Retinal pigment epithelial cell (primary cell): ENCODE results near the gene FAM171A1.

ENCODE experiments used
- DNase-seq: peaks from one replicate; pipeline ENCODE4 v3.0.0-alpha.2; 2010; ENCODE audit warnings: low read depth
- H3K4me3 ChIP-seq: 2 replicates; pipeline ENCODE4 v1.5.1; 2011; ENCODE audit warnings: mild to moderate bottlenecking, low read length, control low read depth, moderate library complexity
- TF ChIP-seq, protein P1 (sequence below): conservative IDR thresholded peaks from 2 replicates; pipeline ENCODE4 v1.5.1; 2011; ENCODE audit warnings: low read depth, low read length, control low read depth, inconsistent platforms

FAM171A1 gene

DNA sequence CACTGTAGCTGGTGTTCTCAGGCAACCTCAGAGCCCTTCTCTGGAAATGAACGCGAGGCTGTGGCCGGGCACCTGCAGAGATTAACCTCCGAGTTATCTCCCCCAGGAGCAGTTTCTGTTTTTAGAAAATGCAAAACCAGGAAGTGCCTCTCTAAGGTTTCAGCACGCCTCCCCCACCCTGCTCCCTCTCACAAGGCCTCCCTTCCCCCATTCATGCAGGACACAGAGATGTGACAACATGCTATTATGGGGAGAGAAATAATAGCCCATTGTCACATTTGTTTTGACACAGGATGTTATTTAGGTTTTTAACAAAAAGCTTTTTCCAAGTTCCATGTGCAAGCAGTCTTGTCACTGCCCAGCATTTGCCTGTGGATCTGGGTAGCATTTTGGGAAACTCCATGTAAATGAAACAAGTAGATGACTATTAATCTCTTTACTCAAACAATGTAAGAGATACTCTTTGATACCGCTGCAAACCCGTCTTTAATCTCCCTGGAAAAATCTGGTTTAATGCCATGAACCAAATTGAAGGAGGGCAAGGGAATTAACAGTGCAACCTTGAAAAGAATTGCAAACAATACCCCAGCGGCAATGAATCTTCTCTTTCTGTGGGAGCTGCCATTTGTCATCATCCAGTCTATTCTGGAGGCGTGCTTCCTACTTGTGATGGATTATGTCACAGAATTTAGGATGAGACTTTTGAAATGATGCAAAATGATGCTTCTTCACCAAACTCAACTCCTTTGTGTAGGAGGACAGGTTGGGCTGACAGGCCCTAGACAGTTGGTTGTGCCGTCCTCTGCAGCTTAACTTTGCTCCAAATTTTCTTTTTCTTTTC is 116.1 kb downstream of the FAM171A1 start:
- no peak for DNase-seq
- H3K4me3 ChIP-seq = no peak overlapping the region
- TF ChIP-seq, protein P1, sequence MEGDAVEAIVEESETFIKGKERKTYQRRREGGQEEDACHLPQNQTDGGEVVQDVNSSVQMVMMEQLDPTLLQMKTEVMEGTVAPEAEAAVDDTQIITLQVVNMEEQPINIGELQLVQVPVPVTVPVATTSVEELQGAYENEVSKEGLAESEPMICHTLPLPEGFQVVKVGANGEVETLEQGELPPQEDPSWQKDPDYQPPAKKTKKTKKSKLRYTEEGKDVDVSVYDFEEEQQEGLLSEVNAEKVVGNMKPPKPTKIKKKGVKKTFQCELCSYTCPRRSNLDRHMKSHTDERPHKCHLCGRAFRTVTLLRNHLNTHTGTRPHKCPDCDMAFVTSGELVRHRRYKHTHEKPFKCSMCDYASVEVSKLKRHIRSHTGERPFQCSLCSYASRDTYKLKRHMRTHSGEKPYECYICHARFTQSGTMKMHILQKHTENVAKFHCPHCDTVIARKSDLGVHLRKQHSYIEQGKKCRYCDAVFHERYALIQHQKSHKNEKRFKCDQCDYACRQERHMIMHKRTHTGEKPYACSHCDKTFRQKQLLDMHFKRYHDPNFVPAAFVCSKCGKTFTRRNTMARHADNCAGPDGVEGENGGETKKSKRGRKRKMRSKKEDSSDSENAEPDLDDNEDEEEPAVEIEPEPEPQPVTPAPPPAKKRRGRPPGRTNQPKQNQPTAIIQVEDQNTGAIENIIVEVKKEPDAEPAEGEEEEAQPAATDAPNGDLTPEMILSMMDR = no peak

DNA sequence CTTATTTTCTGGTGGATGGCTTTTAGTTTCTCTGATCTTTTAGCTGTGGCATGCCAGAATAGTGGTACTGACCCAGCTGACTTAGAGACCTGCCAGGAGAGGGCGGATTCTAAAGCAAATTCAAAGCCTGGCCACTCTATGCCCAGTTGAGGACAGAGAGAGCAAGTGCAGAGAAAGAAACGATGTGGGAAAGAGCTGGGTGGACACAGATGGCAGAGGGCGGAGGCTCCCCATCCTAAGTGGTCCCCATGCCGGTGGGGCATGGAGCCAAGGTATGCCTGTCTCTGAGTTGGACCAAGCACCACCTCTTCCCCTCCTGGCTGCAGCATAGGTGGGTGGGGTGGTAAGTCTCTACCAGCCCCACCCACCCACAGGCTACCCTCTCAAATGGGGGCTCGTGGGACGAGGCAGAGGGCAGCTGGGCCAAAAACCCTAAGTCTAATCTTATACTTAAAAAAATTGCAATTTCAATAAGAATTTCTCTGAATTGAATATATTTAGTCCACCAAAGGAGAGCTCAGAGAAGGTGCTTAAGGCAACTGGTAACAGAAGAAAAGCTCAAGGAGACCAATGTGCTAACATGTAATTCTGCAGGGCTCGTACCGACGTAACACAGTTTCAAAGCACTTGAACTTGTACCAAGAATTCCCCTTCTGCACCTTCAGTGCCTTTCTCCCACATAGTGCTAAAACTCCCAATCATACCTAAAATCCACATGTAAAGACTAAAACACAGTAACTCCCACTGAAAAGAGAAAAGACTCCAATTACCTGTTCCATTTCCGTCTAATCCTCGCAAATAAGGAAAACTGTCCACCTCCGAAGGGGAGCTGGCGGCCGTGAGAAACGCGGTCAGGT is 116.9 kb downstream of the FAM171A1 start:
- TF ChIP-seq, protein P1 = no peak
- no peak overlapping the region for H3K4me3 ChIP-seq
- DNase-seq = no peak

DNA sequence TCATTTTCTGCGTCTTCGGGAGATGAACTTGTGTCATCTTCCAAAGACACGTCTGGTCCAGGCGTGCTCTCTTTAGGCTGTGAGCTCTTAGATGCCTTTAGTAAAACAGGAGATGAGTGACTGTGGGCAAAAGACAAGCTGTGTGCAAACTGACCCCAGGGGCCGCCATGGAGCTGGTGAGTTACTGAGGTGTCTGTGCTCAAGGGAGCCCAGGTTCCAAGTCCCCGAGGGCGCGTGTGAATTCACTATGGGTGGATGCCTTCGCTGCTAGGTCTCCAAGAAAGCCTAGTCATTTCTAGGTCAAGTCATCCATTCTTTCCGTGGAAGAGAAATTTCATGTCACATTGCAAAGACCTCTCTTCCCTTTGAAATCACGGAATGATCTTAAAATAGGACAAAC is 118.7 kb downstream of the FAM171A1 start:
- TF ChIP-seq, protein P1 = no peak
- DNase-seq = no peak

DNA sequence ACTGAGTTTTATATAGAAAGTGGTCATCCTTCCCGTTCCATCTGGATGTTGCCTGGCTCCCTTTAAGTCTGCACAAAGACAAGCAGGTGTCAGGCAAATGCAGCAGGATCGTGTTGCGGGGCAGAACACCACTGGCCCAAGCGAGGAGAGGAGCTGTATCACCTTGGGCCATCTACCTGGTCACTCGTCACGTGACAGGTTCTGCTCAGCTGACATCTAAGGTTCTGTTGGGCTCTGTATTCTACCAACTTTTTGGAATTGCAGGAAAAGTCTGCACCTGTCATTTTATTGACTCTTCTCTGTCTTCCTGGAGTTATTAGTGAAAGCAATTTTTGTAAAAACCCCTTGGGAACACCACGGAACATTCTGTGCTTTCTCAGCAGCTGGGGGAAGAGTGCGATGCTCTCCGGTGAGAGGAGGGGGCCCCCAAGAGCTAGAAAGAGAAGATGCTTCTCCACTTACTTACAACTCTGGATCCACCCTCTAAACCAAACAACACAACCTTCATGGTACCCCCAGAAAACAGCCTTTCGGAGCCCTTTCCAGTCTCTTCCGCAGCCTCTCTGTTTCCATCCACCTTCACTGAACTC is 119.2 kb downstream of the FAM171A1 start:
- no peak for DNase-seq
- TF ChIP-seq, protein P1 = no peak
- H3K4me3 ChIP-seq = no peak overlapping the region

More for the DNA sequence above, 118.7 kb downstream of the FAM171A1 start:
- no peak overlapping the region for H3K4me3 ChIP-seq

- DNase-seq = no peak
- TF ChIP-seq, protein P1 = peak; percentile 48
- H3K4me3 ChIP-seq = no peak overlapping the region
Observed at GRCh38 chr10:15245530-15245929, 125.6 kb downstream of the FAM171A1 start.

GRCh38 chr10:15244635-15245197 is 126.4 kb downstream of the FAM171A1 start:
- no peak overlapping the region for H3K4me3 ChIP-seq
- DNase-seq = no peak
- TF ChIP-seq, protein P1 = no peak
